Hematopoietic multipotent progenitor cell (in vitro differentiated cells): ENCODE data around the gene SNED1. TPM values are rescaled to one million over a fixed set of nuclear protein-coding genes. Genes with fewer than 3 reads are reported as not detected.

Experiments used
- DNase-seq, 3 donors: peaks; one replicate each; pipeline ENCODE4 v3.0.0-alpha.2; 2011 to 2015; ENCODE audit warnings: low read depth in 2 of 3, low spot score in 2 of 3
- small RNA-seq: library from RNA; depleted of rRNA; stranded (forward); fragments of <200 nt; gene quantifications from one replicate; pipeline ENCODE3, GENCODE V24; 2012
- total RNA-seq: library from RNA; depleted of rRNA; stranded (reverse); fragments of >200 nt; gene quantifications from one replicate; pipeline ENCODE4 v1.2.3, GENCODE V29; 2012

SNED1 gene
- total RNA-seq, 1 donor = 11.8 TPM

DNA sequence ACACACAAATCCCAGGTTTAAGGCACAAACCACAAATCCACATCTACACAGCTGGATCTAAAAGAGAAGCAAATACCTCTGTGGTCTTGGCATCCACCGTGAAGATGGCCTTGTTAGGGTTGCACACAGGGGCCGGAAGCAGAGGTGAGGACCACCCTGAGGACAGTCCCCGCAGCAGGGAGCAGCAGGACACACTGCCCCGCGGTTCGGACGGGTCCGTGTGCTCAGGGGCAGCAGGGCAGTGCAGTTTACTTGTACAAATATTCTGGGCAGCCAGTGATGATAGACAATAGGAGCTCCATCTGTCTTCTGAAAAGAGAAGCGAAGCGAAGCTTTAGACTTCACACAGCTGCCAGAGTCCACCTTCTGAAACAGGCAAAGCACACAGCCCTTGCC lies 142.0 kb downstream of the SNED1 start:
- DNase-seq = no peak

DNA sequence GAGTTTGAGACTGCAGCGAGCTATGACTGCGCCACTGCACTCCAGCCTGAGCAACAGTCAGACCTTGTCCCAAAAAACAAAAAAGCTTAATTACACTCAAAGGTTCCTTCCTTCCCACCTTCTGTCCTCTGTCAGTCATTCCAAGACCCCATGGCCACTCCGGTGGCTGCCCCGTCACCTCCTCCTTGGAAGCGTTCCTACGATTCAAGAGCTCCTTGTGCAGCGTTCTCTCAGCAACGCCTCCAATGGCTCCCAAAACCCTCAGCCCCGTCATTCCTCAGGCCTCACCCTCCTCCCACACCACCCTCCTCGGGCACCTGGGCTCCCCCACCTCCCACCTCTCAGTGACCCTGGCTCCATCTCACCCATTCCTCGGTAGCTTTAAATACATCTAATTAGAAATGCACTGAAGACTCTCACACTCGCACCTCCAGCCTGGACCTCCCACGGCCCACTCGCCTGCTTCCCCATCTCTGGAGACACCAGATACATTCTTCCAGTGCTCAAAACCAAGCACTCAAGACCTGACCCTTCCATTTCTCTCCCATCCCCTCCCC lies 142.9 kb downstream of the SNED1 start:
- DNase-seq = no peak

- no peak for DNase-seq
Observed at GRCh38 chr2:241142063-241142462, 143.6 kb downstream of the SNED1 start.

DNA sequence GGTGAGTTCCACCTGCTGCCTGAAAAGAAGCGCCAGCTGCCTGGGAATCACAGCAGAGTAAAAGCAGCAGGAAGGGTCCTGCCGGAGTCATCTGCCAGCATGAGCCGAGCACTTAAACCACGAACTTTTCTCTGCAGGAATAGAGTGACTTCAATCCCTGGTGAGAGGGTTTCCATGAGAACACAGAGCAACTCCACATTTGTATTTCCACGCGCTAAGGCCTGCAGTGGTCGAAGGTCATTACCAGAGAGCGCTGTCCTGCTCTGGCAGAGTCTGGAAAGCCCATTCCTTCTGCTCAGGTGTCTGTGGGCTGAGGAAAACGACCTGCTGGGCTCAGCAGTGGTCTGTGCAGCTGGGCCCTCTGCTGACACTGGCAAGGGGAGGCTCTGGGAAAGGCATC lies 144.2 kb downstream of the SNED1 start:
- no peak for DNase-seq

Small RNAs within 50 kb of the gene (small RNA-seq; reads per million reads assigned to genes)
- not detected for gene AC005237.2

Other genes starting within 250 kb of the SNED1 start
- not detected for gene KIF1A, start 178.4 kb upstream of the SNED1 start, total RNA-seq
- gene AGXT, start 129.8 kb upstream of the SNED1 start, total RNA-seq = not detected
- gene MAB21L4, start 102.5 kb upstream of the SNED1 start, total RNA-seq = not detected
- gene CROCC2, start 92.3 kb upstream of the SNED1 start, total RNA-seq = not detected
- gene MTERF4, start 103.7 kb downstream of the SNED1 start, total RNA-seq = 32.0 TPM
- 19.9 TPM for gene PASK, start 150.9 kb downstream of the SNED1 start, total RNA-seq
- 11.3 TPM for gene PPP1R7, start 151.8 kb downstream of the SNED1 start, total RNA-seq
- 1.3 TPM for gene ANO7, start 190.1 kb downstream of the SNED1 start, total RNA-seq